SK-N-SH treated with all-trans-retinoic acid at 6 μM for 48 hours (cell line): Measurements from ENCODE around the gene ANKRD33B.

Experiments used
- ARNTL ChIP-seq: fragments of 450-650 bp; formaldehyde crosslinking; IDR thresholded peaks from 2 replicates; pipeline ENCODE4 v1.5.0; 2020; ENCODE audit warnings: low read depth, mild to moderate bottlenecking, moderate library complexity, borderline replicate concordance
- CREB5 ChIP-seq: fragments of 250-450 bp; sonication (Bioruptor Pico); IDR thresholded peaks from 2 replicates; pipeline ENCODE4 v1.5.1; 2020; ENCODE audit warnings: low read depth, mild to moderate bottlenecking, moderate library complexity
- CSDC2 ChIP-seq: fragments of 250-450 bp; sonication (Bioruptor Pico); IDR thresholded peaks from 2 replicates; pipeline ENCODE4 v1.5.0; 2020; ENCODE audit warnings: mild to moderate bottlenecking, moderate library complexity
- PATZ1 ChIP-seq: fragments of 250-450 bp; sonication (Bioruptor Pico); IDR thresholded peaks from 2 replicates; pipeline ENCODE4 v1.8.0; 2020; ENCODE audit warnings: mild to moderate bottlenecking, moderate library complexity, borderline replicate concordance
- RARB ChIP-seq: fragments of 250-450 bp; sonication (Bioruptor Pico); IDR thresholded peaks from 2 replicates; pipeline ENCODE4 v1.8.0; 2021; ENCODE audit warnings: mild to moderate bottlenecking, moderate library complexity
- SNAI2 ChIP-seq: fragments of 250-450 bp; sonication (Bioruptor Pico); IDR thresholded peaks from 2 replicates; pipeline ENCODE4 v1.5.0; 2020; ENCODE audit warnings: mild to moderate bottlenecking, moderate library complexity
- TCF4 ChIP-seq: fragments of 250-450 bp; sonication (Bioruptor Pico); IDR thresholded peaks from 2 replicates; pipeline ENCODE4 v1.8.0; 2021; ENCODE audit warnings: mild to moderate bottlenecking, moderate library complexity, borderline replicate concordance
- ZC3H10 ChIP-seq: fragments of 250-450 bp; sonication (Bioruptor Pico); IDR thresholded peaks from 2 replicates; pipeline ENCODE4 v1.5.1; 2021; ENCODE audit warnings: mild to moderate bottlenecking, moderate library complexity
- ZFP3 ChIP-seq: fragments of 250-450 bp; sonication (Bioruptor Pico); IDR thresholded peaks from 2 replicates; pipeline ENCODE4 v1.5.0; 2020; ENCODE audit warnings: mild to moderate bottlenecking, moderate library complexity

DNA sequence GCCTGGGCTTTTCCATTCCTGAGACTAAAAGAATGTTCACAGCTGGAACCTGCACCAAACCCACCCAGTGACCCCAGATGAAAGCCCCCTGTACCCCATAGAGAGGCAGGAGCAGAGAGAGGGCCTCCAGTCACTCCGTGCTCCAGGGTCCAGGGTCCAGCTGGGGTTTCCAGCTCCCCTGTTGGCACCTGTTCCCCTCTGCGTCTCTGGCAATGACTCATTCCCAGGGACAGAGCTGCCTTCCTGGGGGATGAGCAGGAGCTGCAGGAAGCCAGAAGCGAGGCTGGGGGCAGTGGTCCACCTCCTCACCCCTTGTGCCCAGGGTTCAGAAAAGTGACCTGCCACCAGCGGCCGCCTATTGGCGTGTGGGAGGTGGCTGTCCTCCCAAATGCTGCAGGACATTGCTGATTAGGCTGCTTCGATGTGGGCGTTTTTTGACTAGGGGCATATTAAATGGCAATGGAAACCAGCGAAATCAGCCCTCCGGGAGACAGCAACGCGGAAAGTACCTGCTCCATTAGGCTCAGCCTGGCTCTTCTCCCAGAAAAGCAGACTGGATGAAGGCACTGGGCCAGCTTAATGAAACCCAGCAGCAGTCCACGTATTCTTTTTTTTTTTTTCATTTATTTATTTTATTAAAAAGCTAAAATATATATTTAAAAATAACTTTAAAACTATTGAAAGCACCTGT lies 99.8 kb downstream of the ANKRD33B start:
- TF ChIP-seq SNAI2 (CRISPR knock-in tag) (peak; percentile 59; the same call in 1 of the 2 replicates), PATZ1 (CRISPR knock-in tag) (no peak), ARNTL (no peak), CREB5 (CRISPR knock-in tag) (no peak), ZC3H10 (CRISPR knock-in tag) (no peak), ZFP3 (CRISPR knock-in tag) (no peak), RARB (CRISPR knock-in tag) (no peak), CSDC2 (CRISPR knock-in tag) (no peak), TCF4 (CRISPR knock-in tag) (no peak)
